Progenitor cell of endocrine pancreas (in vitro differentiated cells): ENCODE data around the gene CEP290. TPM values are rescaled to one million over a fixed set of nuclear protein-coding genes. Genes with fewer than 3 reads are reported as not detected.

ENCODE experiments used
- DNase-seq: peaks from one replicate; pipeline ENCODE4 v3.0.0; 2021; ENCODE audit warnings: low spot score; ENCODE audit not compliant: unreplicated experiment
- H3K27ac Mint-ChIP-seq: 2 replicates; pipeline ENCODE4 v1.8.0; 2021; ENCODE audit warnings: mild to moderate bottlenecking, moderate library complexity, mixed read lengths
- H3K27me3 Mint-ChIP-seq: 2 replicates; pipeline ENCODE4 v1.8.0; 2021; ENCODE audit warnings: mixed read lengths
- H3K36me3 Mint-ChIP-seq: 2 replicates; pipeline ENCODE4 v1.8.0; 2022; ENCODE audit warnings: mixed read lengths; ENCODE audit not compliant: insufficient read depth
- H3K4me1 Mint-ChIP-seq: 2 replicates; pipeline ENCODE4 v1.8.0; 2021; ENCODE audit warnings: low read depth, mixed read lengths
- H3K4me3 Mint-ChIP-seq: 2 replicates; pipeline ENCODE4 v1.8.0; 2021; ENCODE audit warnings: low read depth, mild to moderate bottlenecking, moderate library complexity, mixed read lengths
- H3K9me3 Mint-ChIP-seq: 2 replicates; pipeline ENCODE4 v1.8.0; 2021; ENCODE audit warnings: low read depth, mixed read lengths
- total RNA-seq: library from RNA; stranded (reverse); gene quantifications from 2 replicates; pipeline ENCODE4 v1.2.1, GENCODE V29; 2021
- TF ChIP-seq, protein P1 (sequence below): fragments of 200-600 bp; sonication (generic); IDR thresholded peaks from one replicate; pipeline ENCODE4 v1.5.0; 2021; ENCODE audit warnings: antibody characterized with exemption, mild to moderate bottlenecking; ENCODE audit not compliant: unreplicated experiment

Gene CEP290
- total RNA-seq, 1 donor from 2014 or later: 29.7 TPM

DNA sequence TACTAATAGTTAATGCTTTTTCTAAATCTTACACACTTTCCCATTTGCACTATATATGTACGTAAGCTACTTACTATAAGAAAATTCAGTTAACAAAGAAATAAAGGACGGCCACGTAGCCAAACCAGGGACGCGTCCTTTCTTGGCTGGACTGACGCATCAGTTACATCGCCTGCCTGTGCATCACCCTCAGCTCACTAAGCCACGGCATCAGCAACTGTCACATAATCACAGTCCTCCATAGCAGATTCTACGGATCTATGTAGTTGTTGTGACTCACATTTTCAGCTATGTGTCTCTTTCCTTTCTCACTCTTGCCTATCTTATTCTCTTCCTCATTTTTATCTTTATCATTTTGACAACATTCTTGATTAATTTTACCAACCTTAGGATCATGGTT, 74.6 kb downstream of the CEP290 start:
- Mint-ChIP-seq H3K27me3 (no peaks in the 10 kb centered on the region), H3K36me3 (peaks cover 17% of the 10 kb centered on the region), H3K27ac (no peak overlapping the region), H3K9me3 (no peaks in the 10 kb centered on the region), H3K4me3 (no peak overlapping the region), H3K4me1 (peaks cover 2% of the 10 kb centered on the region)
- TF ChIP-seq, protein P1, sequence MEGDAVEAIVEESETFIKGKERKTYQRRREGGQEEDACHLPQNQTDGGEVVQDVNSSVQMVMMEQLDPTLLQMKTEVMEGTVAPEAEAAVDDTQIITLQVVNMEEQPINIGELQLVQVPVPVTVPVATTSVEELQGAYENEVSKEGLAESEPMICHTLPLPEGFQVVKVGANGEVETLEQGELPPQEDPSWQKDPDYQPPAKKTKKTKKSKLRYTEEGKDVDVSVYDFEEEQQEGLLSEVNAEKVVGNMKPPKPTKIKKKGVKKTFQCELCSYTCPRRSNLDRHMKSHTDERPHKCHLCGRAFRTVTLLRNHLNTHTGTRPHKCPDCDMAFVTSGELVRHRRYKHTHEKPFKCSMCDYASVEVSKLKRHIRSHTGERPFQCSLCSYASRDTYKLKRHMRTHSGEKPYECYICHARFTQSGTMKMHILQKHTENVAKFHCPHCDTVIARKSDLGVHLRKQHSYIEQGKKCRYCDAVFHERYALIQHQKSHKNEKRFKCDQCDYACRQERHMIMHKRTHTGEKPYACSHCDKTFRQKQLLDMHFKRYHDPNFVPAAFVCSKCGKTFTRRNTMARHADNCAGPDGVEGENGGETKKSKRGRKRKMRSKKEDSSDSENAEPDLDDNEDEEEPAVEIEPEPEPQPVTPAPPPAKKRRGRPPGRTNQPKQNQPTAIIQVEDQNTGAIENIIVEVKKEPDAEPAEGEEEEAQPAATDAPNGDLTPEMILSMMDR: no peak
- DNase-seq: no peak

DNA sequence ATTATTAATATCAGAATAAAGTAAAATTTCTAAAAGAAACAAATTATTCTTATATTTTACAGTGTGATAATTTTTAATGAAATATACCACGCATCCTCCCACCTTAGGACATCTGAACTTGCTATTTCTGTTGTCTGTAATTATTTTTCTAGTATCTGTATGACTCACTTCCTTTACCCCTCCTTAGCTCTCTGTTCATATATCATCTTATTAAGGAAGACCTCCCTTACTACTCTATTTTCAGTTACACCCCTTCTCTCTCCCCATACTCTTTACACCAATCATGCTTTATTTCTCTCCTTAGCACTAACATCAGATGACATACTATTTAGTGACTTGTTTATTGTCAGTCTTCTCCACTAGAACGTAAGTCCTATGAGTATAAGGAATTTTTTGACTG, 78.5 kb downstream of the CEP290 start:
- no peaks in the 10 kb centered on the region for H3K4me1 Mint-ChIP-seq
- H3K9me3 Mint-ChIP-seq: no peaks in the 10 kb centered on the region
- H3K27ac Mint-ChIP-seq: no peak overlapping the region
- TF ChIP-seq, protein P1: no peak
- H3K36me3 Mint-ChIP-seq: peaks cover 21% of the 10 kb centered on the region
- H3K27me3 Mint-ChIP-seq: no peaks in the 10 kb centered on the region
- no peak for DNase-seq
- H3K4me3 Mint-ChIP-seq: no peak overlapping the region

DNA sequence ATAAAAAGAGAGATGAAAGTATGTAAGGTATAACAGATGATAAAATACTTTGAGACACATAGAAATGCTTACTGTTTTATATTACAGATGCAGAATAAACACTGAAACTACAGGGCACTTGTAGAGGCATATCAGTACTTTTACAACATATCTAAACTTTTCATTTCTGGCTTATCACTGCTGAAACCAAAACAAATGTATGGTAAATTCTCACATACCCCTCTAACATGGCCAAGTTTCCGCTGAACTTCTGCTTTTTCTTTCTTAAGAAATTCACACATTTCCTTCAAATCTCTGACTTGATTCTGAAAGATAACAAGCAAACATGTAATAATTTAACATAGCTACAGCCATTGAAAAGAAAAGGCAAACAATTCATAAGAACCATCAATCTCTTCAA, 79.4 kb downstream of the CEP290 start:
- H3K36me3 Mint-ChIP-seq: peaks cover 25% of the 10 kb centered on the region
- H3K4me1 Mint-ChIP-seq: no peaks in the 10 kb centered on the region
- no peak overlapping the region for H3K27ac Mint-ChIP-seq
- TF ChIP-seq, protein P1: no peak
- H3K4me3 Mint-ChIP-seq: no peak overlapping the region
- H3K9me3 Mint-ChIP-seq: no peaks in the 10 kb centered on the region
- DNase-seq: no peak
- H3K27me3 Mint-ChIP-seq: no peaks in the 10 kb centered on the region

DNA sequence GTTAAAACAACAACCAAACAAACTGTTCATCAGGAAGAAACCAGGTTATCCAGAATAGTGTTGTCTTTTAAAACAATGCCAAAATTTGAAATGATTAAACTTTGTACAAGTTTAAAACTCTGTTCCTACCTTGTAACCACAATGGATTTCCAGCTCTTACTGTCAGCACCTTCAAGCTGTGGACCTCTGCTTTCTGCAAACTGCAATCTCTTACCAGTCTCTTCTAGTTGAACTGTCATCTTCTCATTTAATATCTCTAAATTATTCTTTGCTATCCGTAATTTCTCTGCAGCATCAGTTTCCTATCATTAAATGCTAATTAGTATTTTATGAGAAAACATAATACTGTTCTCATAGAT, 83.2 kb downstream of the CEP290 start:
- Mint-ChIP-seq H3K4me3 (no peak overlapping the region), H3K4me1 (no peaks in the 10 kb centered on the region), H3K27me3 (no peaks in the 10 kb centered on the region), H3K9me3 (no peaks in the 10 kb centered on the region), H3K27ac (no peak overlapping the region), H3K36me3 (peaks cover 33% of the 10 kb centered on the region)
- TF ChIP-seq, protein P1: no peak
- DNase-seq: no peak

DNA sequence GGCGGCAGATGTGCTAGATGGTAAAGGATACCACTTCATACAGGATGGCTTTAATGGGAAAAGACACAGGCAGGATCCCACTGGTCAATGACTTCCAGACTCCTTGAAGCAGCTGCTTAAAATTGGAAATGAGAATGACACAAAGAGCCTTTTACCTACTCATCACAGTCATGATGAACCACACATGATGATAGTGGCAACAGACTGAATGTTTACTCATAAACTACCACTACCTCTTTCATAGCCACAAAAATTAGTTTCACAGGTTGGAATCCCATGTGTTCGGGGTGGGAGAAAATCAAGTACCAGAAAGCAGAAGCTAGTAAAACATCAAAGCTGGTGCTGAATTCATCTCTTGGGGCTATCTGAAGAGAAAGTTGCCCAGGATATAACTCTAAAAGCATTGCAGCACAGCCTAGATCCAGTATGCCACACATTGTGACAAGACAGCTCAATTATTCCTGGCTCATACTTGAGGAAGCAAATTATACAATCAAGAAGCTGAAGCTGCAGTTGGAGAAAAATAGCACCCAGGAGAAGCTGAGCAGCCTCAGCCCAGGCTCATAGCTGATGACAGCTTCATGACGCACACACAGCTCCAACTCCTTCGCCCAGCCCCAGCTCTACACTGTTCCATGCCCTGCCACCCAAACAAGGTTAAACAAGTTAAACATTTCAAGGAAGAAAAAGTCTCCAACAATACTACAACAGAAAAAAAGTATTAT, 83.7 kb downstream of the CEP290 start:
- no peak overlapping the region for H3K4me3 Mint-ChIP-seq
- no peaks in the 10 kb centered on the region for H3K9me3 Mint-ChIP-seq
- no peak for DNase-seq
- no peaks in the 10 kb centered on the region for H3K27me3 Mint-ChIP-seq
- H3K27ac Mint-ChIP-seq: no peak overlapping the region
- no peaks in the 10 kb centered on the region for H3K4me1 Mint-ChIP-seq
- peaks cover 30% of the 10 kb centered on the region for H3K36me3 Mint-ChIP-seq
- TF ChIP-seq, protein P1: no peak
